Measurements from ENCODE around the gene METTL5.
"Not testable (repeated sequence)": the region's sequence is repeated elsewhere in the genome, so short reads cannot be mapped to it uniquely, and the experiment has no call there.

- not testable (repeated sequence) for TF ChIP-seq TCF7L2 (IDR thresholded peaks at IDR 0.05; ENCODE audit: borderline replicate concordance, extremely low read depth, insufficient read depth, insufficient read length); POLR2AphosphoS5 (IDR thresholded peaks at IDR 0.05; ENCODE audit: low read depth, low read length); CBX3 (IDR thresholded peaks at IDR 0.05; ENCODE audit: low read depth)
- TF ChIP-seq, protein P1, sequence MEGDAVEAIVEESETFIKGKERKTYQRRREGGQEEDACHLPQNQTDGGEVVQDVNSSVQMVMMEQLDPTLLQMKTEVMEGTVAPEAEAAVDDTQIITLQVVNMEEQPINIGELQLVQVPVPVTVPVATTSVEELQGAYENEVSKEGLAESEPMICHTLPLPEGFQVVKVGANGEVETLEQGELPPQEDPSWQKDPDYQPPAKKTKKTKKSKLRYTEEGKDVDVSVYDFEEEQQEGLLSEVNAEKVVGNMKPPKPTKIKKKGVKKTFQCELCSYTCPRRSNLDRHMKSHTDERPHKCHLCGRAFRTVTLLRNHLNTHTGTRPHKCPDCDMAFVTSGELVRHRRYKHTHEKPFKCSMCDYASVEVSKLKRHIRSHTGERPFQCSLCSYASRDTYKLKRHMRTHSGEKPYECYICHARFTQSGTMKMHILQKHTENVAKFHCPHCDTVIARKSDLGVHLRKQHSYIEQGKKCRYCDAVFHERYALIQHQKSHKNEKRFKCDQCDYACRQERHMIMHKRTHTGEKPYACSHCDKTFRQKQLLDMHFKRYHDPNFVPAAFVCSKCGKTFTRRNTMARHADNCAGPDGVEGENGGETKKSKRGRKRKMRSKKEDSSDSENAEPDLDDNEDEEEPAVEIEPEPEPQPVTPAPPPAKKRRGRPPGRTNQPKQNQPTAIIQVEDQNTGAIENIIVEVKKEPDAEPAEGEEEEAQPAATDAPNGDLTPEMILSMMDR (IDR thresholded peaks at IDR 0.05 in 2 of 3, conservative IDR thresholded peaks at IDR 0.05 in 1 of 3; ENCODE audit: borderline replicate concordance in 1 of 3, insufficient read depth in 1 of 3, low read depth in 2 of 3, low read length in 2 of 3): not testable (repeated sequence)
Observed at GRCh38 chr2:169816961-169817360, 7.7 kb downstream of the METTL5 start.
